Measurements from ENCODE around the gene ARMC3.
"Not testable (repeated sequence)": the region's sequence is repeated elsewhere in the genome, so short reads cannot be mapped to it uniquely, and the experiment has no call there.

ARMC3 gene

DNA sequence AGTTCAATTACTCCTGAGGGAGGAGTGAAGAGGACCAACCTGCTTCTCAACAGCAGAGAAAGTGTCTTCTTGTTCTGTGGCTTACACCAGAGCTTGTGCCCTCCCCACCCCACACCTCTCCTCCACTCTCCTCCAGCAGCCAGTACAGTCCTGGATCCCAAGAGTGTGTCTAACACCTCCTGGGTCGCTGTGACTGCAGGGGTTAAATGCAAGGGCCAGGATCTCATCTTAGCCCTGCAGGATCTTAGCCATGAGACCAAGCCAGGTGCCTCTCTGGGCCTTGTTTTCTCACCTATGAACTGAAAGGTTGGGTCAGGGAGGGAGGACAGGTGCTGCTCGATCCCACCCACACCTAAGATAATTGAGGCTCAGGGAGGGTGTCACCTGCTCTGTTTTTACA, 133.1 kb downstream of the ARMC3 start:
- no peak for ATAC-seq (ENCODE audit: low read depth)
- no peak for DNase-seq (ENCODE audit: low spot score)
- no peak overlapping the region for H3K27ac ChIP-seq (ENCODE audit: poor library complexity, severe bottlenecking)

DNA sequence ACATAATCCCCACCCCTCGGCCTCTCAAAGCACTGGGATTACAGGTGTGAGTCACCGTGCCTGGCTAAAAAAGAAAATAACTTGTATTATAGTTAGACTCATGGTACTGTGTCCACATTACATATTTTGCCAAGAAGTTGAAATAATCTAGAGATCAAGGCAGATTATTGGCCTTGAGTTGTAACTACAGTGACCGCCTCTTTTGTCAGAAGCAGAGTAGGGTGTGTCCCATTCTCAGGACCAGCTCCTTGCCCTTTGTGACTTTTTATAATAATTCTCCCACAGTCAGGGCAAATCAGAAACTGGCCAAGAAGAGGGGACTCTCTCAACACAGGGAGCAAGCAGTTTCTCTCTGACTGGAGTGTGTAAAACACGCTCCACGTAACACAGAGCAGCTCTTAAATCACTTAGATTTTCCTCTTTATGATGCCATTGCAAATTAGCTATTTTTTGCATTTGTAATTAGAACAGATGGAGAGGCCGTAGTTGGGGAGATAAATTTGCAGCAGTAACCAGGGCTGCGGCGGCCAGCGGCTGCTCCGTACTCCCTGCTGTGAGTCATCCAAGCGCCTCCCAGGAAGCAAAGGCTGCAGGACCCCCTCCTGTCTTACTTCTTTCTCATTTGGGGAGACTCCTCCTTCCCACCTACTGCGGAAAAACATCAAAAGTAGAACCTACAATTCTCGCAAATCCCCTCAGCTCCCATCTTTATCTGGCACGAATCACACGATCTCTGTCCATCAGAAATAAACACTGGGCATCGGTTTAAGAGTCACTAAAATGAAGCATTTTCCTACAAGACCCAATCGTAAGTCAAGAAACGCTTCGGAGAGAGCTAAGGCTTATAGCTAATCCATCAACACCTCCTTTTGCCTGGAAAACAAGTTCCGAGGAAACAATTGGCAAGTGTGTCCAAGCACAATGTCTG, 135.5 kb downstream of the ARMC3 start:
- ATAC-seq (ENCODE audit: low read depth) (no peak), DNase-seq (ENCODE audit: low spot score) (no peak)
- H3K36me3 ChIP-seq (ENCODE audit: low read depth), result no peaks in the 10 kb centered on the region
- H3K27ac ChIP-seq (ENCODE audit: poor library complexity, severe bottlenecking), result no peak overlapping the region
- peaks cover 2% of the 10 kb centered on the region for H3K9me3 ChIP-seq (ENCODE audit: severe bottlenecking)
- TF ChIP-seq, protein P1, sequence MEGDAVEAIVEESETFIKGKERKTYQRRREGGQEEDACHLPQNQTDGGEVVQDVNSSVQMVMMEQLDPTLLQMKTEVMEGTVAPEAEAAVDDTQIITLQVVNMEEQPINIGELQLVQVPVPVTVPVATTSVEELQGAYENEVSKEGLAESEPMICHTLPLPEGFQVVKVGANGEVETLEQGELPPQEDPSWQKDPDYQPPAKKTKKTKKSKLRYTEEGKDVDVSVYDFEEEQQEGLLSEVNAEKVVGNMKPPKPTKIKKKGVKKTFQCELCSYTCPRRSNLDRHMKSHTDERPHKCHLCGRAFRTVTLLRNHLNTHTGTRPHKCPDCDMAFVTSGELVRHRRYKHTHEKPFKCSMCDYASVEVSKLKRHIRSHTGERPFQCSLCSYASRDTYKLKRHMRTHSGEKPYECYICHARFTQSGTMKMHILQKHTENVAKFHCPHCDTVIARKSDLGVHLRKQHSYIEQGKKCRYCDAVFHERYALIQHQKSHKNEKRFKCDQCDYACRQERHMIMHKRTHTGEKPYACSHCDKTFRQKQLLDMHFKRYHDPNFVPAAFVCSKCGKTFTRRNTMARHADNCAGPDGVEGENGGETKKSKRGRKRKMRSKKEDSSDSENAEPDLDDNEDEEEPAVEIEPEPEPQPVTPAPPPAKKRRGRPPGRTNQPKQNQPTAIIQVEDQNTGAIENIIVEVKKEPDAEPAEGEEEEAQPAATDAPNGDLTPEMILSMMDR (IDR thresholded peaks at IDR 0.05; ENCODE audit: poor library complexity, severe bottlenecking), result no peak
- H3K4me3 ChIP-seq (ENCODE audit: severe bottlenecking), result no peak overlapping the region
- H3K4me1 ChIP-seq (ENCODE audit: insufficient read depth, poor library complexity, severe bottlenecking), result peaks cover 8% of the 10 kb centered on the region
- H3K27me3 ChIP-seq (ENCODE audit: insufficient read depth, poor library complexity, severe bottlenecking), result no peaks in the 10 kb centered on the region

More for the DNA sequence above, 133.1 kb downstream of the ARMC3 start:
- Histone ChIP-seq H3K36me3 (ENCODE audit: low read depth) (no peaks in the 10 kb centered on the region), H3K4me3 (ENCODE audit: severe bottlenecking) (no peak overlapping the region), H3K9me3 (ENCODE audit: severe bottlenecking) (peaks cover 2% of the 10 kb centered on the region), H3K4me1 (ENCODE audit: insufficient read depth, poor library complexity, severe bottlenecking) (peaks cover 7% of the 10 kb centered on the region), H3K27me3 (ENCODE audit: insufficient read depth, poor library complexity, severe bottlenecking) (no peaks in the 10 kb centered on the region)
- TF ChIP-seq, protein P1 (IDR thresholded peaks at IDR 0.05; ENCODE audit: poor library complexity, severe bottlenecking), result no peak

DNA sequence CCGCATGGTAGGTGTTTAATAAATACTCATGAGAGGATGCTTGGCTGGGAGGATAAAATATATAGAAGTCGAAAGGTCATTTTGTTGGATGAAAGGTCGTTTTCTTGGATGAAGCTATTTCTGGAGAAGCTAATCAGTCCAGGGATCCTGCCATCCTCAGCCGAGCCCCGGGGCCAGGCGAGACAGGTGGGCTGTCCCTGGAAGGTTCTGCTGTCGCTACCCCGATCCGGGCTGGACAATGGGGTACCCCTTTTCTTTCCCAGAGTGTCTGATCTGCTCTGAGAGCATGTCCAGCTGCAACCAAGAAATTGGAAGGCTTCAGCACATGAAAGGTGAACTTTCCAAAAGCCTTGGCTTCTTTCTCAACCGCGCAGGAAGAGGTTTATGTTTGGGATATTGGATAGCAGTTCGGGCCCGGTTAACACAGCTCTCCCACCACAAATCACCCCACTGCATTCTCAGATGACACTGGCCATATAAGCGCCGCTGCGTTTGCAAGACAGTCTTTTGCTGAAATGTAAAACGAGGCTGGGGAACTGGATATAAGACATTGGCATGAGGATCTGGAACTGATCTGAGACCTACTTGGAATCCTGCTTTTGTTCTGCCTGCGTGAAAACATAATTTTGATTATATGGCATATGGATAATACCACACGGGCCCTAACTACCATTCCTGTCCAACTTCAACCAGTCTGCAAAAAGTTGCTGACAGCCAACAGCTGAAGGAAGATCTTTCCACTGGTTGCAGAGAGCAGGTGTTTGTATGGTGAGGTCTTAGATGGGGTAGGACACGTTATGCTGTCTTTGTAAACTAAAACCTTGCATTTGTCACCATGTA, 136.3 kb downstream of the ARMC3 start:
- DNase-seq (ENCODE audit: low spot score) (no peak), ATAC-seq (ENCODE audit: low read depth) (no peak)
- no peaks in the 10 kb centered on the region for H3K27me3 ChIP-seq (ENCODE audit: insufficient read depth, poor library complexity, severe bottlenecking)
- peaks cover 1% of the 10 kb centered on the region for H3K9me3 ChIP-seq (ENCODE audit: severe bottlenecking)
- no peaks in the 10 kb centered on the region for H3K36me3 ChIP-seq (ENCODE audit: low read depth)
- H3K27ac ChIP-seq (ENCODE audit: poor library complexity, severe bottlenecking), result no peak overlapping the region
- peaks cover 8% of the 10 kb centered on the region for H3K4me1 ChIP-seq (ENCODE audit: insufficient read depth, poor library complexity, severe bottlenecking)
- TF ChIP-seq, protein P1 (IDR thresholded peaks at IDR 0.05; ENCODE audit: poor library complexity, severe bottlenecking), result no peak
- no peak overlapping the region for H3K4me3 ChIP-seq (ENCODE audit: severe bottlenecking)

DNA sequence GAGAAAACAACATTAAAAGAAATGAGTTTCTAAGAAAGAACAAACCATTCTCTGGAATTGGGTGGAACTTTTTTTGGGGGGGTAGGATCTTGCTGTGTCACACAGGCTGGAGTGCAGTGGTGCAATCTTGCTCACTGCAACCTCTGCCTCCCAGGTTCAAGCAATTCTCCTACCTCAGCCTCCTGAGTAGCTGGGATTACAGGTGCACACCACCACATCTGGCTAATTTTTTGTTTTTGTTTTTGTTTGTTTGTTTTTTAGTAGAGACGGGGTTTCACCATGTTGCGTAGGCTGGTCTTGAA, 136.9 kb downstream of the ARMC3 start:
- H3K27ac ChIP-seq (ENCODE audit: poor library complexity, severe bottlenecking); H3K9me3 ChIP-seq (ENCODE audit: severe bottlenecking); H3K4me1 ChIP-seq (ENCODE audit: insufficient read depth, poor library complexity, severe bottlenecking); DNase-seq (ENCODE audit: low spot score); ATAC-seq (ENCODE audit: low read depth); H3K4me3 ChIP-seq (ENCODE audit: severe bottlenecking); H3K27me3 ChIP-seq (ENCODE audit: insufficient read depth, poor library complexity, severe bottlenecking); H3K36me3 ChIP-seq (ENCODE audit: low read depth): not testable (repeated sequence)

DNA sequence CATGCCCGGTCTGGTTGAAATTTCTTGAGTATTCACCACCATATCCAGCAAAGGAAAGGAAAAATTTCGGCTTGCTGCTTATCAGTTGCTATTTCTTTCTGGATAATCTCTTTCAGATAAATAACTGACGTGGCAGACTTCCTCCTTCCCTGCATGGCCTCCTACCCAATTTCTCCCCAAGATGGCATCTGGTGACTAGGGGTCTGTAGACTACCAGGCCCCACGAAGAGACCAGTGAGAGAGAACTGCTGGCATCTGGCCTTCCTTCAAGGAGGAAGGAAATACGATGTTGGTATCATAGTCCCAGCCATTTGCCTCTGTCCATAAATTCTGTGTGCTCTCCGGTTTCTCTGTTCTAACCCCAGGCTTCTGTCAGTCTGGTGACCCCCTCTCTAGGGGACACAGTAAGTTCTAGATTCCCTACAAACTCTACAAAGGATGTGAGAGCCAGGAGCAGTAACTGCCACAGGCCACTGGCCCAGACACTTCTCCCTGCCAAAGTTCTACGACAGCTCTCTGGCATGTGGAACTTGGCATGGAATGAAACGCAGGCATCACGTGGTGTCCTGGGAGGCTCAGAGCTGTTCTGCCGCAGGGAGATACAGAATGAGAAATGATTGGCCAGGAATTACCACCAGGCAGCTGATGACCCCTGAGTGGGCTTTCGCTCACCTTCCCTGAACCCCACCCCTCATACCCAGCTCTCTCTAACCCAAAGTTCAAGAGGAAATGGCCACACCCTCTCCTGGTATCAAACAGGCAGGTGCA, 137.5 kb downstream of the ARMC3 start:
- H3K4me1 ChIP-seq (ENCODE audit: insufficient read depth, poor library complexity, severe bottlenecking), result peaks cover 8% of the 10 kb centered on the region
- TF ChIP-seq, protein P1 (IDR thresholded peaks at IDR 0.05; ENCODE audit: poor library complexity, severe bottlenecking), result no peak
- no peaks in the 10 kb centered on the region for H3K36me3 ChIP-seq (ENCODE audit: low read depth)
- DNase-seq (ENCODE audit: low spot score) (no peak), ATAC-seq (ENCODE audit: low read depth) (peak; percentile 89)
- H3K9me3 ChIP-seq (ENCODE audit: severe bottlenecking), result no peaks in the 10 kb centered on the region
- no peaks in the 10 kb centered on the region for H3K27me3 ChIP-seq (ENCODE audit: insufficient read depth, poor library complexity, severe bottlenecking)
- no peak overlapping the region for H3K4me3 ChIP-seq (ENCODE audit: severe bottlenecking)
- H3K27ac ChIP-seq (ENCODE audit: poor library complexity, severe bottlenecking), result no peak overlapping the region
